ENCODE results near the gene BAD. TPM values are rescaled to one million over a fixed set of nuclear protein-coding genes. Genes with fewer than 3 reads are reported as not detected.

The BAD gene
- total RNA-seq, 1 donor from 2014 or later, result 156 TPM

- peak overlapping the region; percentile 95 for H3K4me3 ChIP-seq (ENCODE audit: low read depth, low read length)
- no peak for DNase-seq (ENCODE audit: low read depth)
- TF ChIP-seq CTCF (conservative IDR thresholded peaks at IDR 0.05; ENCODE audit: low read depth, low read length), result no peak
Observed at GRCh38 chr11:64244966-64245365, 39.5 kb downstream of the BAD start.

GRCh38 chr11:64244107-64244506, 40.4 kb downstream of the BAD start:
- no peak for DNase-seq (ENCODE audit: low read depth)
- peak overlapping the region; percentile 3 for H3K4me3 ChIP-seq (ENCODE audit: low read depth, low read length)
- no peak for TF ChIP-seq CTCF (conservative IDR thresholded peaks at IDR 0.05; ENCODE audit: low read depth, low read length)

GRCh38 chr11:64243236-64243854, 41.1 kb downstream of the BAD start:
- TF ChIP-seq CTCF (conservative IDR thresholded peaks at IDR 0.05; ENCODE audit: low read depth, low read length), result no peak
- DNase-seq (ENCODE audit: low read depth), result no peak
- peak overlapping the region; percentile 96 for H3K4me3 ChIP-seq (ENCODE audit: low read depth, low read length)

- no peak for DNase-seq (ENCODE audit: low read depth)
- H3K4me3 ChIP-seq (ENCODE audit: low read depth, low read length), result peak overlapping the region; percentile 96
- TF ChIP-seq CTCF (conservative IDR thresholded peaks at IDR 0.05; ENCODE audit: low read depth, low read length), result no peak
Observed at GRCh38 chr11:64241491-64242374, 42.7 kb downstream of the BAD start.

- DNase-seq (ENCODE audit: low read depth), result peak; percentile 83
- no peak for TF ChIP-seq CTCF (conservative IDR thresholded peaks at IDR 0.05; ENCODE audit: low read depth, low read length)
- H3K4me3 ChIP-seq (ENCODE audit: low read depth, low read length), result peak overlapping the region; percentile 96
Observed at GRCh38 chr11:64241241-64241490, 43.3 kb downstream of the BAD start.

- TF ChIP-seq CTCF (conservative IDR thresholded peaks at IDR 0.05; ENCODE audit: low read depth, low read length), result no peak
- DNase-seq (ENCODE audit: low read depth), result no peak
- peak within 1 kb of the TSS; percentile 96 for H3K4me3 ChIP-seq (ENCODE audit: low read depth, low read length)
Observed at GRCh38 chr11:64240435-64241240, 43.8 kb downstream of the BAD start, which contains the start of gene FKBP2. Gene FKBP2, plus strand, starts transcription at chr11:64241095. Its CDS starts 1,293 bp downstream, at chr11:64242388.
